GM10248 (cell line): ENCODE data around the gene MCC.

ENCODE experiments used
- CTCF ChIA-PET: fragments of 300-600 bp; sonication (Branson Sonifier 250); formaldehyde crosslinking; extraction: SDS; loops from one replicate; lab custom pipeline; 2021; ENCODE audit warnings: antibody characterized with exemption; lab: Yijun Ruan, JAX
- POLR2A ChIA-PET: fragments of 350-650 bp; sonication (Branson Sonifier 250); formaldehyde crosslinking; extraction: SDS; loops from one replicate; lab custom pipeline; 2020; ENCODE audit warnings: antibody characterized with exemption; lab: Yijun Ruan, JAX
- DNase-seq: peaks from one replicate; pipeline ENCODE4 v3.0.0; 2012; ENCODE audit errors: extremely low spot score
- CTCF ChIP-seq: IDR thresholded peaks from 2 replicates; pipeline ENCODE4 v1.5.1; 2012; ENCODE audit warnings: mild to moderate bottlenecking, low read depth; ENCODE audit errors: extremely low read depth, missing control alignments, control extremely low read depth

MCC gene

GRCh38 chr5:113487781-113488644 lies at the start of gene MCC:
MCC (minus strand) TSS chr5:113488453.
- POLR2A ChIA-PET: no interaction called here
- TF ChIP-seq CTCF: no peak
- peak; percentile 32 for DNase-seq
- CTCF ChIA-PET: interaction anchor here (0.9 kb wide), 2 partner anchors 9 to 116 kb away, joined by 3 read pairs; no protein-coding TSS in a partner anchor

GRCh38 chr5:113531481-113532159 lies 43.4 kb upstream of the MCC start:
- ChIA-PET POLR2A (no interaction called here), CTCF (no interaction called here)
- no peak for DNase-seq
- no peak for TF ChIP-seq CTCF

- TF ChIP-seq CTCF: no peak
- POLR2A ChIA-PET: no interaction called here
- DNase-seq: no peak
- CTCF ChIA-PET: no interaction called here
Measured at GRCh38 chr5:113527746-113528145, 39.5 kb upstream of the MCC start.

- no peak for DNase-seq
- CTCF ChIA-PET: interaction anchor here (1.8 kb wide), 1 partner anchor 11 kb away, joined by 6 read pairs; no protein-coding TSS in a partner anchor
Measured at GRCh38 chr5:113526421-113526820, 38.2 kb upstream of the MCC start.

GRCh38 chr5:113524927-113525326 lies 36.7 kb upstream of the MCC start:
- DNase-seq: peak; percentile 20
- CTCF ChIA-PET: interaction anchor here (0.9 to 1.8 kb wide), 4 partner anchors 10 to 42 kb away, joined by 3 to 6 read pairs (median 3); no protein-coding TSS in a partner anchor
- TF ChIP-seq CTCF: no peak
- POLR2A ChIA-PET: no interaction called here

More at GRCh38 chr5:113526421-113526820, 38.2 kb upstream of the MCC start:
- TF ChIP-seq CTCF: no peak
- POLR2A ChIA-PET: no interaction called here

- TF ChIP-seq CTCF: no peak
- CTCF ChIA-PET: interaction anchor here (0.9 kb wide), 1 partner anchor 11 kb away, joined by 3 read pairs; no protein-coding TSS in a partner anchor
- POLR2A ChIA-PET: no interaction called here
Measured at GRCh38 chr5:113523168-113523567, 34.9 kb upstream of the MCC start.

More at GRCh38 chr5:113523168-113523567, 34.9 kb upstream of the MCC start:
- DNase-seq: no peak
